DMS153 treated with DMSO at 0.1 percent for 48 hours (cell line): Measurements from ENCODE around the gene TLK1.
"Not testable (repeated sequence)": the region's sequence is repeated elsewhere in the genome, so short reads cannot be mapped to it uniquely, and the experiment has no call there.

Experiments used
- DNase-seq: peaks from one replicate; lab custom pipeline; 2025; ENCODE audit not compliant: unreplicated experiment; lab: John Stamatoyannopoulos, UW

Gene TLK1

DNA sequence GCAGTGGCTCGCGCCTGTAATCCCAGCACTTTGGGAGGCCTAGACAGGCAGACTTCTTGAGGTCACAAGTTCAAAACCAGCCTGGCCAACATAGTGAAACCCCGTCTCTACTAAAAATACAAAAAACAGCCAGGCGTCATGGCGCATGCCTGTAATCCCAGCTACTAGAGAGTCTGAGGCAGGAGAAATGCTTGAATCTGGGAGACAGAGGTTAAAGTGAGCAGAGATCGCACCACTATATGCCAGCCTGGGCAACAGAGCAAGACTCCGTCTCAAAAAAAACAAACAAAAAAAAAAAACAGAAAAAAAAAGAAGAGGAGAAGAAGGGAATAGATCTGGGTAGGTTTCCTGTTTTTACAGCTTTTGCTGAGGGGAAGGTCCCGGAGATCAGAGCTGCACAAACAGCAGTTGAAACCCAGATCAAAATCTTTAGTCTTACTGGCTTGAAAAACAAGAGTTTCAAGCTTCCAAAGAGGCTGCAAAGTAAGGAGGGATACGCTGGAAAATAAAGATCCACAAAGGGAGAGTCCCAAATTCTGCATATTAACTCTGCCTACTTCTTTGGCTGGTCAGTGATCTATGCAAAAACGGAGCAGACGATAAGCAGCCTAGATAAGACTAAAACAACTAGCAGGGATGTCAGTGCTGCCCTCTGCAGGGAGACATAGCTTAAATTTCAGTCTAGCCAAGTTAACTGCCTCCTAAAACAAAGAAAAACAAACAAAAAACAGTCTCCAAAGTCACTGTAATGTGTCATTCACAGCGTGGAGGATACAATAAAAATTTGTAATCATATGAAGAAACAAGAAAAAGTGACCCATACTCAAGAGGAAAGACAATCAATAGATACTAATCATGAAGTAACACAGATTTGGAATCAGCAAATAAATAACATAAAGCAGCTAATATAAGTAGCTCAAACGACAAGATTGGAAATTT, 74.1 kb downstream of the TLK1 start:
- DNase-seq = no peak

DNA sequence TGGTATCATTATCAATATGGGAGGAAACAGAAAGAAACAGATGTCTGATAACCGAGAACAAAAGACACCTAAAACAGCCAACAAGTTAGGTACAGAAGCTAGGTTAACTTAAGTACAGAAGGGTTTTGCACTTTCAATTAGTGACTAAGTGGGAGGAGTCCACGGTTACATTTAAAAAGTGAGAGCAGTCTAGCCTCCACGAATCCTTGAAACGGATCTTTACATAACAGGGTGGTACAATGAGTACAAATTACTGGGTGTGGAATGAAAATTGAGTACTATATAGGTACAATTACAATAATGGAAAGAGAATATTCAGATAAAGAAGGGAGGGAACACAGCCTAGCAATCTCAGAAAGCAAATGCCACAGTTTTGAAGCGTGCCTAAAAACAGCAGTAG, 76.6 kb downstream of the TLK1 start:
- no peak for DNase-seq

DNA sequence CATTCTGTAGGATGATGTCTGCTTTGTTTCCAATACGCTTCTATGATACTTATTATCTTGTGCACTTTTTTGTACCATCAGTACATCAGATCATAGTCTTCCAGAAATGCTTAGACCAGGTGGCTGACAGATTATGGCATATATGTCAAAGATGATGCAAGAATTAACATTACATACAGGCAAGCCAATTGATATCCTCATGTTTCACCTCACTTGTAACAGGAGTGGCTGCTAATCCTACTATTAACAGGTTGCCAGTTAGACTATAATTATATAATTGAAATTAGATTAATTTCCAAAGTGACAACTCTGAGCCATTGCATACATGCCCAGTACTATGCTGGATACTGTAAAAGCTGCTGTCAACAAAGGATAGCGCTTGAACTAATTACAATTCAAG, 77.2 kb downstream of the TLK1 start:
- no peak for DNase-seq

DNA sequence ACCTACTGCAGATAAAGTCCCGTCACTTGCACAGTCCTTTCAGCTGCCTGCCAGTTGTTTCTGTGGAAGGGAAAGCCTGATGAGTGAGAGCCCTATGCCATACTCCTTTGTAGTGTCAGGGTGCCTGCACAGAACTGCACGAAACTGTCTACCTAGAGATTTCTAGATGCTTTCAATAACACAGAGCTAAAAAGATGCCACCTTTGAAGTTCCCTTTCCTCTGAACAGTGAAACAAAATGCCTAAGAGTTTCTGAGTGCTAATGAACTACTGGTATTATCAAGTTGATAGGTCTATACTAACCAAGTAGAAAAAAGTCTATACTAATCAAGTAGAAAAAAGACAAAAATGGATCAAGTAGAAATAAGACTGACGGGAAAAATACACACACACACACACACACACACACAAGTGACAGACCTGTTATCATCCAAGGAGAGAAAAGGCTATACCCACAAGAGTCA, 79.0 kb downstream of the TLK1 start:
- no peak for DNase-seq

DNA sequence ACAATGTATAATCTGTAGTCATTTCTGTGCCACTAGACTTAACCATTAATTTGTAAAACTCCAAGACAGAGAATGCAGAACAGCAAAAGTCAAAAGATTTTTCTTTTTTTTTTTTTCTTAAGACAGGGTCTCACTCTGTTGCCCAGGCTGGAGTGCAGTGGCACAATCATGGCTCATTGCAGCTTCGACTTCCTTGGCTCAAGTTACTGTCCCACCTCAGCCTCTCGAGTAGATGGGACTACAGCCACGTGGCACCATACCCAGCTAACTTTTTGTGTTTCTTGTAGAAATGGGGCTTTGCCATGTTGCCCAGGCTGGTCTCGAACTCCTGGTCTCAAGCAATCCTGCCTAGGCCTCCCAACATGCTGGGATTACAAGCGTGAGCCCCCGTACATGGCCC, 80.1 kb downstream of the TLK1 start:
- DNase-seq = no peak

DNA sequence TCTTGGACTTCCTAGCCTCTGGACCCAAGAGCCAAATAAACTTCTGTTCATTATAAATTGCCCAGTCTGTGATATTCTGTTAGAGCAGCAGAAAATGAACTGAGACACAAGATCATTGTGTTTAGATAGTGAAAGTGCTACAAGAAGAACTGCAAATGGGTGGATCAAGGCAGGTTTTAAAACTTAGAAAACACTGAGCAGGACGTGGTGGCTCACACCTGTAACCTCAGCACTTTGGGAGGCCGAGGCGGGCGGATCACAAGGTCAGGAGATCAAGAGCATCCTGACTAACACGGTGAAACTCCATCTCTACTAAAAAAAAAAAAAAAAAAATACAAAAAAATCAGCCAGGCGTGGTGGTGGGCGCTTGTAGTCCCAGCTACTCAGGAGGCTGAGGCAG, 84.3 kb downstream of the TLK1 start:
- not testable (repeated sequence) for DNase-seq

DNA sequence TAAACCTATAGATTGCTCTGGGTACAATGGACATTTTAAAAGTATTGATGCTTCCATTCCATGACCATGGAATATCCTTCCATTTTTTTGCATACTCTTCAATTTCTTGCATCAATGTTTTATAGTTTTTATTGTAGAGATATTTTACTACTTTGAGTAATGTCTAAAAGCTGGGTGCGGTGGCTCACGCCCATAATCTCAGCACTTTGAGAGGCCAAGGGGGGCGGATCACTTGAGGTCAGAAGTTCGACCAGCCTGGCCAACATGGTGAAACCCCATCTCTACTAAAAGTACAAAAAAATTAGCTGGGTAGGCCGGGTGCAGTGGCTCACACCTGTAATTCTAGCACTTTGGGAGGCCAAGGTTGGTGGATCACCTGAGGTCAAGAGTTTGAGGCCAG, 88.5 kb downstream of the TLK1 start:
- DNase-seq = no peak

DNA sequence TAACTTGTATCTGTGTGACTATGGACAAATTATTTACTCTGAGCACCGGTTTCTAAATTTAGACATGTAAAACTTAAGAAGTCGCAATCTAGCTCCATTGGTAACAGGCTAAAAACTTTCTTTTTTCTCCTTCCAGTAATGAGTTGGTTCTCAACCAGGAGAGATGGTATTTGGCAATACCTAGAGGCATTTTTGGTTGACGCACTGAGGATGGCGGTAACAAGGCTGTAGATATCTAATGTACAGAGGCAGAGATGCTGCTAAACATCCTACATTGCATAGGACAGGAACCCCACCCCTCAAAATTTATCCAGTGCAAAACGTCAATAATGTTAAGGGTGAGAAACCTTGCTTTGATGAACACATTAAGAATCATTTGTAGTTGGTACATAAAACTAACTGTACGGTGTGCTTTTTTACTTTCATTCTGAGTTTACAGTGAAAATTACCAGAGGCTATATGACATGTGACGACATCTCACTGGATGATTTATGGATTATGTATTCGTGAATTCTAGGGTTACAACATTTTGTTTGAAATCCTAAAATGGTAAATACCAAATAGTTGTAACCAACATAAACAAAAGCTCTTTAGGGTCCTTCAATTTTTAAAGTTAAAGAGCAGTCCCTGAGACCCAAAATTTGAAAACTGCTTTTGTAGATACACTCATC, 91.3 kb downstream of the TLK1 start:
- no peak for DNase-seq

DNA sequence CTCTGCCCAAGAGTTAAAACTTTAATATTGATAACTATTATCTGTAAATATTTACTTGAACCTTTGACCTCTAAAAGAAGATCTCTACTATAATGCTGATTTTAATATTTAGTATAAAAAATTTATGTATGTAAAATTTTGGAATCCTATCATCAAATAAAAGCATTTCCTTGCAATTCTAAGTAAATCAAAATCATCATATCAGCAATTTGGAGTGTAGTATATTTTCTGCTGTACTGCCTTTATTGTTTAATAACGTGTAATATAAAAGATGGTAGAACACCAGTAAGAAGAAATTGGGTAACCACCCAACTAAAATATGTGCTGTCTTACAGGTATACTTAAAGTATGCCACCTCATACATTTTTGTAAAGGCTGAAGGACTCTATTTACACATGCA, 94.6 kb downstream of the TLK1 start:
- DNase-seq = no peak

DNA sequence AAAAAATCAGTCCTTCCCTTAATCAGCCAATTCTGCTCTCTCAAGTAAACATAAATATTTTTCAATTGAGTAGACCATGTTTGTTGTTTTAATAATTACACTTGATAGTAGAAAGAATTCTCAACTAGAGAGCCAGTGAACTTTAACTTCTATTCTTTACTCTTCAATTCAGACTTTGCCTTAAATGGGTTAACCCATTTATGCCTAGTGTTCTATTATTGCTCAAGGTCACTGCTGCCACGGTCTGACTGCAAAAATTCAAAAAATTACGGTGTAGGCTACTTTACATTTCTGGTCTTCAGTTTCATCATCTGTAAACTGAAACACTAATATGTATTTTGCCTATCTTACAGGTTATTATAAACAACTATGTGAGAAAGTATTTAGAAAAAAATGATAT, 103.1 kb downstream of the TLK1 start:
- DNase-seq = no peak

DNA sequence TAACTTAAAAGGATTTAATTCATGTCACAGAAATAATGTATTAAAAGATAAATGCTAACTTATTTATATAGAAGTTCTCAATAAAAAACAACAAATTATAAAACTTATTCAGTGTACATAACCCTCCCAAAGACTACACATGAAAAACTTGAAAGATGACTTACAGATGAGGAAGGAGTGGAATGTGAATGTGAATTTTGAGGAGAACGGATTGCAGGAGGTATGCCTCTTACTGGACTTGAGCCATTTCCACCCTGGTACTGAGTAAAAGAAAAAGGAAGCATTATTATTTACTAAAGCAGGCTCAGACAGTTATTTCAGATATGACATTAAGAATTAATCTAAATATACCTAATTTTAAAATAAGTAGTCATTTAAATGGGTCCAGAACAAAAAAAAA, 104.4 kb downstream of the TLK1 start:
- no peak for DNase-seq

DNA sequence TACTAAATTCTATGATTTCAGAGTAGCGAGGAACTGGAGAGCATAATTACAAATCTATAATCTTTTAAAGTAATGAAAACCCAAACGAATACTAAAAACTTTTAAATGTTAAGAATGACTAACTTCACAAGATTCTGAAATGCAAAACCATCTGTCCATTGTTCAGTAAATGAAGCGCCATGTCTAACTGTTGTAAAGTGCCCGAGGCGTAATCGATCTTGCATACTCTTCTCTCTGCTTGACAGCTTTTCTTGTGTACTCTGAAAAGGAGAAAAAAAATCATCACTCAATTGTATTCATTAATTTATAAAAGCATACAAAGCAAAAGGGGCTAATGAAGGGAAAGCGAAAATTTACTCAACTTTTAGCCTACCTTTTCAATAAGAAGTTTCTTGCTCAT, 111.0 kb downstream of the TLK1 start:
- DNase-seq = no peak

DNA sequence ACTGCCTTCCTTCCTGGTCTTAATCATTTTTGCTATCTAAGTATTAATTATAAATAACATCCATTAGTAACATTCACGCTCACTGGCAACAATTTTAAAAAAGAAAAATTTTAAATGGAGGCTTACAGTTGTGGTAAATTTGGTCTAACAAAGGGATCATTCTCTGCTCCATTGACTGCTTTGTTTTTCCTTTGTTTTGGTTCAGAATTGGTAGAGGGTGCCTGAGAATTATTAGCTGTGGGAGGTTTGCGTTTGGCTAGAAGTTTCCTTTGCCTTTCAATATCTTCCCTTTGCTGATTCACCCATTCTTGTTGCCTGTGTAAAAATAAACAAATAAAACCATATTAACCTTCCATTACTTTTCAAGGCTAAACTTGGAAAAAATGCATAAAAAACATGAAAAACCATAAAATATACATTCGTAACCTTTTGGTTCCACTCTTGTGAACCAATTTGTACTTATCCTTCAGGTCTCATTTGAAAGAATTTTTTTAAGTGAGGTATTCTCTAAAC, 114.6 kb downstream of the TLK1 start:
- DNase-seq = no peak

DNA sequence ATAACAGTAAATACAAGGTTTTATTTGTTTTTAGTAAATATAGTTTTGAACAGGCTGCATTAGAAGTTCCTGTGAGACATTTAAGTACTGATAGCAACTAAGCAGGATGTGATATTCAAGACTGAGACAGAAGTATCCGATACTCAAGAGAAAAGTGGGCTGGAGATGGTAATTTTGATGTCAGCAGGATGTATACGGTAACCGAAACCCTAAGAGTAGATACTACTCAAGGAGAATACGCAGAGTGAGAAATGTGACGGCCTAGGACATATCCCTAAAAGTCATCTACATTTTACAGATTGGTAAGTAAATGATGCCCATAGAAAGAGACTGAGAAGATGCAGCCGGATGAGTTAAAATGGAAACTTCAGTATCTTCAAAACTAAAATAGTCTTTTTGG, 116.3 kb downstream of the TLK1 start:
- no peak for DNase-seq

DNA sequence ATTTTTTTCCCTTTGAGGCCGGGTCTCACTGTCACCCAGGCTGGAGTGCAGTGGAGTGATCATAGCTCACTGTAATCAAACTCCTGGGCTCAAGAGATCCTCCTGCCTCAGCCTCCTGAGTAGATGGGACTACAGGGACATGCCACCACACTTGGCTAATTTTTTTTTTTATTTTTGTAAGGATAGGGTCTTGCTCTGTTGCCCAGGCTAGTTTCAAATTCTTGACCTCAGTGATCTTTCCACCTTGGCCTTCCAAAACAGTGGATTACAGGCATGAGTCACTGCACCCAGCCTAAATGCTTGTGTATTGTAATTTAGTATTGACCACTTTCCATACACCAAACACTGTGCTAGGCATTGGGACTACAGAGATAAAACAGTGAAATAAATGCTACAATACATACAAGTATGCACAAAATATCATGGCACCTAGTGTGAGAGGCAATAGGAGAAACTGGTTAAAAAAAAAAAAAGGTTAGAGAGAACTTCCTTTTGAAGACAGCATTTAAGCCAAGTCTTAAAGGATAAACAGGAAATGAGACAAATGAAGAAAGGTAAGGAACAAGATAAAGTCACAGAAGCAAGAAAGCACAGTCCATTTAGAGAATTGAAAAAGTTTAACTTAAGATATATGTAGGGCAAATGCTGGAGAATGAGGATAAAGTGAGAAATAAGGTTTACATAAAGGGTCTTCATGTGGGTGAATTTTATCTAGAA, 118.3 kb downstream of the TLK1 start:
- DNase-seq = no peak

DNA sequence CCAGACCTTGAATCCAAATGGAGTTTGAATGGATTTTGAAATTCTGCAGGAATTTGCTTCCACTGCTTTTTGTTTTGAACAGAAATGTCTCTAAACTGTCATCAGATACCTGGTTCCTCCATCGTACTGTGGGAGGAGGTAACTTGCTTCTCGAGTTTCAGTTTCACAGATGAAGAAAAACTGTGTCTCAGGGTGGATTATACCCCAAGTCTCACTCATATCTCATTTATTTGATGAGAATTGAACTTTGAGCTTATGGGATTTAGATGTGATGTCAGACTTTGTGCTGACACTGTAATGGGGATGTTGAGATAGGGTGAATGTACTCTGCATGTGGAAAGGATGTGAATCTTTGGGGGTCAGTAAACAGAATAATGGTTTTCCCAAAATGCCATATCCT, 124.2 kb downstream of the TLK1 start:
- DNase-seq = no peak

DNA sequence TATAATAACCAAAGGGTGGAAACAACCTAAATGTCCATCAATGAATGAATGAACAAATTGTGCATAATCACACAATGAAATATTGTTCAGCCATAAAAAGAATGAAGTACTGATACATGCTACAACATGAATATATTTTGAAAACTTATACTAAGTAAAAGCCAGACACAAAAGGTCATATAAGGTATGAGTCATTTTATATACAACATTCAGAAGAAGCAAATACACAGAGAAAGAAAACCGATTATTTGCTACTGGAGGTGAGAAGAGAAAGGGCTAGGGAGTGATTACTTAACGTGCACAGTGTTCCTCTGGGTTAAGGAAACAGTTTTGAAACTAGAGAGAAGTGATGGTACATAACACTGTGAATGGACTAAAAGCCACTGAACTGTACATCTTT, 126.4 kb downstream of the TLK1 start:
- DNase-seq = no peak

DNA sequence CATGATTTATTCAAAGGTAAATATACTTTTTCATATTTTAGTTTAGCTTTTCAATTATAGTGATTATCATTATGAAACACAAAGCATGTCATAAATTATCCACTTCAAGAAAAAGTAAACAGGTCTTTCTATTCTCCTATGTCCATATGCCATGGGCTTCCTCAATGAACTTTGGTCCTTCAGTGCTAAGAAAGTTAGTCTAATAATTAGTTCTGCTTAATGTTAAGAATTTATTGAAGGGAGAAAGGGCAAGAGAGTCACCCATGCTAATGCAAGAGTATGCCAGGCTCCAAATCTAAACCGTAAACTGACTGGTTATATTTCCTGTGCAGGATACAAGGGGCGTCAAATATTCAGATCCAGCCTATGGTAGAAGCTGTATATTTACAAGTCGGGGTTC, 135.5 kb downstream of the TLK1 start:
- DNase-seq = no peak

DNA sequence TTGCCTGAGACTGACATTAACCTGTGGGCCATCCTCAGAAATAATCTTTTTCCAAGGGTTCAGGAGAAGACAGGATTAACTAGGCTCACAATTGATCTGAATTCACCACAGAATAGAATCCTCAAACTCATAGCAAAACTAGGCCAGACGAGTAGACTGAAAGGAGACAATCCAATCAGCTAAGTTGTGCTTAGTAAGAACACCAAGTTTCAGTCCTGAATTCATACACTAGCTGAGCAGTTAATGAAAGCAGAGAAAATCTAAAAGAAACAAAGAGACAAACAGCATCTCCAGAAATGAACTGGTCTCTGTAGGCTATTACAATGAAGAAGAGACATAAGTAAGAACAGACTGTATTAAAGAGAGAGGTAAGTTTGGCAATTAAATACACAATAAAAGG, 142.2 kb downstream of the TLK1 start:
- no peak for DNase-seq

DNA sequence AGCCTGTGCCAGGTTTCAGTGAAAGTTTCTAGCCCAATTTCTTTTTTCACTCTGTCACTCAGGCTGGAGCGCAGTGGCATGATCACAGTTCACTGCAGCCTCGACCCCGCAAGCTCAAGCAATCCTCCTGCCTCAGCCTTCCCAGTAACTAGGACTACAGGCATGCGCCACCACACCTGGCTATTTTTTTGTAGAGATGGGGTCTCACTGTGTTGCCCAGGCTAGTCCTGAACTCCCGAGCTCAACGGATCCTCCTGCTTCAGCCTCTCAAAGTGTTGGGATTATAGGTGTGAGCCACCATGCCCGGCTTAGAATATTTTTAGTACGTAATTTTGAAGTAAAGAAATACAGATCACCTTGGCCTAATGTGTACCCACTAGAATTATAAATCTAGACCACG, 144.6 kb downstream of the TLK1 start:
- DNase-seq = no peak

DNA sequence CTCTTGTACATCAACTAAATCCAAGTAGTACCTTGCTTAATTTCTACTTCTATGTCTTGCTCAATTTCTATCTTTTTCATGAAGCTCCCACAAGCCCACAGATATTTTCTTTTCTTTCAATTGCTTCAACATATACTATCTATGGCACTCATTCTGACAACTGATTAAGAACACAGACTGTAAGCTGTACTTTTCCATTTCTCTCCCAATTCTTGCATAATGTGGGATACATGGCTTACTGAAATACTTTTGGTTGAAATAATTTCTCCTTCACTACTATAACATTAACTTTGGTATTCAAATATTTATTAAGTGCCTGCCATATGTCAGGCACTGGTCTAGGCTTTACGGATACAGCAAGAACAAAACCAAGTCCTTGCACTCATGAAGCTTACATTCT, 146.8 kb downstream of the TLK1 start:
- no peak for DNase-seq

DNA sequence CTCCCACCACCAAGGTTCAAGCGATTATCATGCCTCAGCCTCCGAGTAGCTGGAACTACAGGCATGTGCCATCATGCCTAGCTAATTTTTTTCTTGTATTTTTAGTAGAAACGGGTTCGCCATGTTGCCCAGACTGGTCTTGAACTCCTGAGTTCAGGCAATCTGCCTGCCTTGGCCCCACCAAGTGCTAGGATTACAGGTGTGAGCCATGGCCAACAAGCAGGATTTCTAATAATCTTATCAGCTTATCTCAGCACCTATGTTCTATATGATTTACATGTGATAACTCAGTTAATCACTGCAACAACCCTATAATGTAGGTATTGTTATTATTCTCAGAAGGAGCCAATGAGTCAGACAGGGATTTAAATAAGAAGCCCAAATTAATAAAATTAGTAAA, 151.3 kb downstream of the TLK1 start:
- DNase-seq = no peak
